ENCODE data around the gene MOBP.

Gene MOBP

GRCh38 chr3:39428745-39429201, 38.7 kb upstream of the MOBP start:
- TF ChIP-seq CTCF (IDR thresholded peaks at IDR 0.05) (no peak), ZFX (IDR thresholded peaks at IDR 0.05; ENCODE audit: borderline replicate concordance) (no peak)

GRCh38 chr3:39429466-39429865, 38.0 kb upstream of the MOBP start:
- no peak overlapping the region for H3K27ac ChIP-seq
- no peak for TF ChIP-seq ZFX (IDR thresholded peaks at IDR 0.05; ENCODE audit: borderline replicate concordance)
- no peak for TF ChIP-seq CTCF (IDR thresholded peaks at IDR 0.05)

More at GRCh38 chr3:39428745-39429201, 38.7 kb upstream of the MOBP start:
- H3K27ac ChIP-seq: no peak overlapping the region

GRCh38 chr3:39432342-39432741, 35.1 kb upstream of the MOBP start:
- TF ChIP-seq CTCF (IDR thresholded peaks at IDR 0.05): no peak
- TF ChIP-seq ZFX (IDR thresholded peaks at IDR 0.05; ENCODE audit: borderline replicate concordance): no peak
- no peak overlapping the region for H3K27ac ChIP-seq

- TF ChIP-seq CTCF (IDR thresholded peaks at IDR 0.05) (no peak), ZFX (IDR thresholded peaks at IDR 0.05; ENCODE audit: borderline replicate concordance) (no peak)
- no peak overlapping the region for H3K27ac ChIP-seq
Observed at GRCh38 chr3:39433642-39434041, 33.8 kb upstream of the MOBP start.

- no peak overlapping the region for H3K27ac ChIP-seq
- TF ChIP-seq CTCF (IDR thresholded peaks at IDR 0.05): no peak
- no peak for TF ChIP-seq ZFX (IDR thresholded peaks at IDR 0.05; ENCODE audit: borderline replicate concordance)
Observed at GRCh38 chr3:39434574-39434973, 32.9 kb upstream of the MOBP start.

GRCh38 chr3:39435006-39435748, 32.3 kb upstream of the MOBP start:
- H3K27ac ChIP-seq: no peak overlapping the region
- TF ChIP-seq ZFX (IDR thresholded peaks at IDR 0.05; ENCODE audit: borderline replicate concordance): no peak
- no peak for TF ChIP-seq CTCF (IDR thresholded peaks at IDR 0.05)

- TF ChIP-seq ZFX (IDR thresholded peaks at IDR 0.05; ENCODE audit: borderline replicate concordance): no peak
- no peak for TF ChIP-seq CTCF (IDR thresholded peaks at IDR 0.05)
- H3K27ac ChIP-seq: no peak overlapping the region
Observed at GRCh38 chr3:39438880-39439279, 28.6 kb upstream of the MOBP start.

Measured in 22Rv1 (cell line).